Measurements from ENCODE around the gene PUM2. TPM values are rescaled to one million over a fixed set of nuclear protein-coding genes. Genes with fewer than 3 reads are reported as not detected.

The PUM2 gene
- total and polyA plus RNA-seq, 4 donors, result 27.4 to 145 (median 51.0) TPM

- no peak for TF ChIP-seq CTCF (IDR thresholded peaks at IDR 0.05; ENCODE audit: control extremely low read depth, extremely low read depth)
- Histone ChIP-seq H3K27ac (ENCODE audit: low read depth in 1 of 2, low read length in 1 of 2) (no peak overlapping the region), H3K36me3 (ENCODE audit: control insufficient read depth in 4 of 4, insufficient read depth in 4 of 4, low read length in 4 of 4) (no peaks in the 10 kb centered on the region), H3K4me3 (no peak overlapping the region), H3K27me3 (ENCODE audit: control insufficient read depth in 3 of 3, insufficient read depth in 3 of 3, low read length in 2 of 3) (no peaks in the 10 kb centered on the region), H3K9me3 (ENCODE audit: control insufficient read depth in 4 of 4, insufficient read depth in 3 of 4, low read length in 3 of 4) (no peaks in the 10 kb centered on the region), H3K9ac (ENCODE audit: insufficient read depth in 1 of 2, low read length in 2 of 2) (no peak overlapping the region), H3K4me1 (ENCODE audit: control insufficient read depth in 5 of 5, insufficient read depth in 5 of 5, low read length in 5 of 5) (peaks cover 0 to 6% (median 1%) of the 10 kb centered on the region in 5 donors)
- ATAC-seq (ENCODE audit: insufficient read depth, low FRiP score) (no peak), DNase-seq (no peak)
- 95 to 96% methylated on average over 6 of the region's 6 CpGs for WGBS, 2 donors
Measured at GRCh38 chr2:20359096-20359495, 8.5 kb upstream of the PUM2 start.

GRCh38 chr2:20357638-20358389, 7.2 kb upstream of the PUM2 start:
- Histone ChIP-seq H3K27ac (ENCODE audit: low read depth in 1 of 2, low read length in 1 of 2) (no peak overlapping the region), H3K9me3 (ENCODE audit: control insufficient read depth in 4 of 4, insufficient read depth in 3 of 4, low read length in 3 of 4) (no peaks in the 10 kb centered on the region), H3K9ac (ENCODE audit: insufficient read depth in 1 of 2, low read length in 2 of 2) (no peak overlapping the region), H3K36me3 (ENCODE audit: control insufficient read depth in 4 of 4, insufficient read depth in 4 of 4, low read length in 4 of 4) (no peaks in the 10 kb centered on the region), H3K4me1 (ENCODE audit: control insufficient read depth in 5 of 5, insufficient read depth in 5 of 5, low read length in 5 of 5) (peaks cover 0 to 3% (median 1%) of the 10 kb centered on the region in 5 donors), H3K27me3 (ENCODE audit: control insufficient read depth in 3 of 3, insufficient read depth in 3 of 3, low read length in 2 of 3) (no peaks in the 10 kb centered on the region), H3K4me3 (no peak overlapping the region)
- ATAC-seq (ENCODE audit: insufficient read depth, low FRiP score) (no peak), DNase-seq (no peak)
- WGBS, 2 donors, result 70 to 86% methylated on average over 13 of the region's 13 CpGs
- no peak for TF ChIP-seq CTCF (IDR thresholded peaks at IDR 0.05; ENCODE audit: control extremely low read depth, extremely low read depth)

- TF ChIP-seq CTCF (IDR thresholded peaks at IDR 0.05; ENCODE audit: control extremely low read depth, extremely low read depth), result no peak
Measured at GRCh38 chr2:20356042-20356441, 5.4 kb upstream of the PUM2 start.

More at GRCh38 chr2:20356042-20356441, 5.4 kb upstream of the PUM2 start:
- ATAC-seq (ENCODE audit: insufficient read depth, low FRiP score), result no peak
- no peak for DNase-seq
- Histone ChIP-seq H3K36me3 (ENCODE audit: control insufficient read depth in 4 of 4, insufficient read depth in 4 of 4, low read length in 4 of 4) (no peaks in the 10 kb centered on the region), H3K4me3 (no peak overlapping the region), H3K27me3 (ENCODE audit: control insufficient read depth in 3 of 3, insufficient read depth in 3 of 3, low read length in 2 of 3) (no peaks in the 10 kb centered on the region), H3K9ac (ENCODE audit: insufficient read depth in 1 of 2, low read length in 2 of 2) (no peak overlapping the region), H3K9me3 (ENCODE audit: control insufficient read depth in 4 of 4, insufficient read depth in 3 of 4, low read length in 3 of 4) (no peaks in the 10 kb centered on the region), H3K4me1 (ENCODE audit: control insufficient read depth in 5 of 5, insufficient read depth in 5 of 5, low read length in 5 of 5) (peaks cover 0 to 20% (median 6%) of the 10 kb centered on the region in 5 donors), H3K27ac (ENCODE audit: low read depth in 1 of 2, low read length in 1 of 2) (no peak overlapping the region)
- 64 to 70% methylated on average over 3 of the region's 3 CpGs for WGBS, 2 donors

Data from lung (tissue), 12 donors.